GM06990 (cell line): Measurements from ENCODE around the gene C15orf39.
"Not testable (repeated sequence)": the region's sequence is repeated elsewhere in the genome, so short reads cannot be mapped to it uniquely, and the experiment has no call there.

Experiments
- DNase-seq: peaks from one replicate; pipeline ENCODE4 v3.0.0-alpha.2; 2011; ENCODE audit not compliant: insufficient read length; ENCODE audit errors: extremely low read depth
- H3K27me3 ChIP-seq: replicated peaks from 2 replicates; pipeline ENCODE4 v1.6.0; 2011; ENCODE audit warnings: low read length; ENCODE audit not compliant: control insufficient read depth, insufficient read depth
- H3K36me3 ChIP-seq: 2 replicates; pipeline ENCODE4 v1.5.1; 2011; ENCODE audit warnings: low read length; ENCODE audit not compliant: control insufficient read depth, insufficient read depth
- H3K4me3 ChIP-seq: replicated peaks from 2 replicates; pipeline ENCODE4 v1.5.1; 2011; ENCODE audit warnings: low read depth, mild to moderate bottlenecking, control low read depth, low read length
- TF ChIP-seq, protein P1 (sequence below): IDR thresholded peaks from 2 replicates; pipeline ENCODE4 v1.5.1; 2011; ENCODE audit warnings: low read length, control low read depth, mild to moderate bottlenecking, inconsistent platforms; ENCODE audit not compliant: insufficient read depth, poor library complexity, severe bottlenecking

The C15orf39 gene

DNA sequence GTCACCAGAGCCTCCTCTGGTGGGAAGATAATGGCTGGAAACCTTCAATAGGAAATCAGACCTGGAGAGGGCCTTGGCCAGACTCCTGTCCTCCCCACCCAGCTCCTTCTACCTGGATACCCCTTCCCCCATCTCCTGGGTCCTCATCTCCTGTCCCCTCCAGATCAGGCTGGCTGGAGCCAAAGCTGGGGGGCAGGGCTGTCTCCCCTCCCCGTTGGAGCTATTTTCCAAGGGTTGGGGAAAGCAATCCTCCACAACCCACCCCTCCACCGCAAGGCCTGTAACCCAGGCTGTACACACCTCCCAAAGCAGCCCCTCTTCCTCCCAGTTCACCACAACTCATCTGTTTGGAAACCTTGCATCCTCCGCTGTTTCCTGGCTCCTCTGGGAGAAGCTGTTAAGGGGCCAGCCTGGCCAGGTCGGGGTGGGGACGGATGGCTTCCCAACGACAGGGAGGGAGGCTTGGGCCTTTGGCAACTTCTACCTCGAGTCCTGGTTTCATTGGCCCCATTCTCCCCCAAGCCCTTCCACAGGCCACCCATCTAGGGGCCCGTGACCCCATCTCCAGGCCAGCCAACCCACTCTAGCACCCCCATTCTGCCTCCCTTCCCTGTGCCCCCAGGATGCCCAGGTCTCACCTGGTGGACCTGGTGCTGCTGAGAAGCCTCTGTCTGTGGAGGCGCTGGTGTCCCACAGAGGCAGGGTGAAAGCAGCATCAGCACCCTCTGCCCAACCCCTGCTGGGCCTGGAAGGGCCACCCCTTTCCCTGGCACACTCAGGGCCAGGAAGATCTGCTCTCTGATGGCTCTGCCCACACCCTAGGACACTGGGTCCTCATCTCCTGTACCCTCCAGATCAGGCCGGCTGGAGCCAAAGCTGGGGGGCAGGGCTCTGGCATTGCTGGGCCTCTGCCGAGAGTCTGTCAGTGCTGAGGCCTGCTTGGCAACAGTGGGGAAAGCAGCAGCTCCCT lies 34.4 kb downstream of the C15orf39 start:
- no peak for DNase-seq
- H3K27me3 ChIP-seq = no peaks in the 10 kb centered on the region; the same call in 1 of the 2 replicates
- H3K36me3 ChIP-seq = no peaks in the 10 kb centered on the region
- TF ChIP-seq, protein P1, sequence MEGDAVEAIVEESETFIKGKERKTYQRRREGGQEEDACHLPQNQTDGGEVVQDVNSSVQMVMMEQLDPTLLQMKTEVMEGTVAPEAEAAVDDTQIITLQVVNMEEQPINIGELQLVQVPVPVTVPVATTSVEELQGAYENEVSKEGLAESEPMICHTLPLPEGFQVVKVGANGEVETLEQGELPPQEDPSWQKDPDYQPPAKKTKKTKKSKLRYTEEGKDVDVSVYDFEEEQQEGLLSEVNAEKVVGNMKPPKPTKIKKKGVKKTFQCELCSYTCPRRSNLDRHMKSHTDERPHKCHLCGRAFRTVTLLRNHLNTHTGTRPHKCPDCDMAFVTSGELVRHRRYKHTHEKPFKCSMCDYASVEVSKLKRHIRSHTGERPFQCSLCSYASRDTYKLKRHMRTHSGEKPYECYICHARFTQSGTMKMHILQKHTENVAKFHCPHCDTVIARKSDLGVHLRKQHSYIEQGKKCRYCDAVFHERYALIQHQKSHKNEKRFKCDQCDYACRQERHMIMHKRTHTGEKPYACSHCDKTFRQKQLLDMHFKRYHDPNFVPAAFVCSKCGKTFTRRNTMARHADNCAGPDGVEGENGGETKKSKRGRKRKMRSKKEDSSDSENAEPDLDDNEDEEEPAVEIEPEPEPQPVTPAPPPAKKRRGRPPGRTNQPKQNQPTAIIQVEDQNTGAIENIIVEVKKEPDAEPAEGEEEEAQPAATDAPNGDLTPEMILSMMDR = no peak
- no peak overlapping the region for H3K4me3 ChIP-seq

DNA sequence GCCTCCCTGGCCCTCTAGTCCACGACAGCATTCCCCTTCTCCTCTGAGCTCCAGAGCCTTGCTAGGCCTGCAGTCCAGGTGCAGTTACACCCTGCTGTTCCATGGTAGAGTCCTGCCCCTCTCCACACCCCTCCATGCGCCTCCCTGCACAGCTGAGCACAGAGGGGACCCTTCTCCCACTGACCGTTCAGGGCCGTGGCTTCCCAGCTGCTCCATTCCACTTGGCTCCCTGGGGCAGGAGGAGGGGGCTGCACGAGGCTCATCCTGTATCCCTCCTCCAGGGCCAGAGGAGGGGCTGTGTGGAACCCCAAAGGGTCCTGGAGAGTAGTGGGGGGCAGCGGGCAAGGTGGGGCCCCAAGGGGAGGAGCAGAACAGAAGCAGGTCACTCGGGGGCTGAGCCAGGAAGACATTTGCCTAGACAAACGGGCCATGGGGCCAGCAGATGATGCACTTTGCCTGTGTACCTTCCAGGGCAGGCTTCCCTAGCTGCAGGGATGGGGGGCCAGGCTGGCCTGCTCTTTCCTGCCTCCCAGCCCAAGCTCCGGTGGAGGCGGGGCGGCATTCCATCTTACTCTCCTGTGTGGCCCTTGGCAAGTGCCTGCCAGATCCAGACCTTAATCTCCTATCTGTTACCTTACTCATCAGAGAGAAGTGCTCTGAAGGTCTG lies 35.8 kb downstream of the C15orf39 start:
- Histone ChIP-seq H3K4me3 (no peak overlapping the region), H3K36me3 (no peaks in the 10 kb centered on the region), H3K27me3 (no peaks in the 10 kb centered on the region; the same call in 1 of the 2 replicates)
- TF ChIP-seq, protein P1 = no peak
- DNase-seq = no peak

DNA sequence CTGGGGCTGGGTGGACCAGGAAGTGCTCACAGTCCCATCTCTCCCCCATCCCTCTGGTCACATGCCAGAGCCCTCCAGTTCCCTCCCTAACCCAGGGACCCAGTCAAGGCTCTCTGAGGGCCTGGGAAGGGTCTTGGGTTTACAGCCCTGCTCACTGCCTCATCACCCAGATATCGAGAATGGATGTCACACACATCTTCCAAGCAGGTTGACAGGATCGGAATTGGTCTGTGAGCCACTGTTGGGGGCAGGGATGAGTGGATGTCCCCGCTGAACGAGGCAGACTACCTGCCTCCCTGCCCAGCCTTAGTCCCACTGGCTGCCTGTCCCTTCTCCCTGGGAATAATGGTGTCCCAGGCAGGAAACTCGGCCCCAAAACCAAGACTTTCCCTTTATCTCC lies 36.5 kb downstream of the C15orf39 start:
- Histone ChIP-seq H3K36me3 (no peaks in the 10 kb centered on the region), H3K4me3 (no peak overlapping the region), H3K27me3 (no peaks in the 10 kb centered on the region; the same call in 1 of the 2 replicates)
- DNase-seq = no peak
- TF ChIP-seq, protein P1 = no peak

DNA sequence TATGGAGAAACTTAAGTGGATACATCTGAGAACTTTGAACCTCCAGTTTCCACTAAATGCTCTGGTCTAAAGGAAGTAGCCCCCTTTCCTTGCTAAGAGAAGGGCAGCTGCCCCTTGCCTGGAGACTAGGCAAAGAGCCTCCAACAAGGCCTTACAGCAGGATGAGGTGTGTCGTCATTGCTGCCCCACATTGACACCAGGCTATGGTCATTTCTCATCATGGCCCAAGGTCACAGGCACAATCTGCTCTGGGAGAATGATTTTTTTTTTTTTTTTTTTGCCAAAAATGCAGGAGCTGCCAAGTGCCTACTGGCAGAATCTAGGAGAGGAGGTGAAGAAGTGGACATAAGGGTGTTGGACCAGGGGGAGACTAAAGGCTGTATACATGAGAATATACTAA lies 44.1 kb downstream of the C15orf39 start:
- not testable (repeated sequence) for H3K27me3 ChIP-seq, H3K4me3 ChIP-seq, H3K36me3 ChIP-seq, DNase-seq

DNA sequence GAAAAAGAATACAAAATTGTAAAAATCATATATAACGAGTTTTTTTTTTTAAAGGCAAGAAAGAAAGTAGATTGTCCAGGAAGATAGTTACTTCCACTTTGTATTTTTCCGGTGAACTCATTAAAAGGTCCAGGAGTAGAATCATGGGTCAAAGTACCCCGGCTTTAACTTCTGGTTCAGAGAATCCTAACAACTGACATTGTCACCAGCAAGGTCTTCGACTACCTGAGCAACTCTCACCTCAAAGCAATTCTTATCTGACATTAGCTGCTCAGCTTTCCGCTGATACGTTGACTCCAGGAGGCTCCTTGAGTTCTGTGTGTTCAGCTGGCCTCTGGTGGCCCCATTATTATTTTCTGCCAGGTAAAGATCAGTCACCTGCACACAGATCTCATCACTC lies 47.3 kb downstream of the C15orf39 start:
- not testable (repeated sequence) for H3K4me3 ChIP-seq, H3K27me3 ChIP-seq, H3K36me3 ChIP-seq, DNase-seq

DNA sequence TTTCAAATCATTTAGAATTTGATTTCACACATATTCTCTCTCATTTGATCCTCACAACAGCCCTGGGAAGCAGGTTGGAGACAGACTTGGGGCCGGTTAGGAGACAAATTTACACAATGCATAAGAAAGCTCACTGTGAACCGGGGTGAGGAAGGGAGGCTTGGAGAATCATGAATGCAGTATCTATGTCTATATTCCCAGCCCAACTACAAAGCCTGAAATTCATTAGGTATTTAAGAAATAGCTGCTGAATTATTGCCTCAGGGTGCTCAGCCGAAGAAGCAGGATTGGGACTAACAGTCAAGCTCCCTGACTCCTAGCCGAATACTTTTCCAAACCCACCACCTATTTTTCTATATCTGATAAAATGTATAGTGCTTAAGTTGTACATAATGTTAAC lies 48.0 kb downstream of the C15orf39 start:
- TF ChIP-seq, protein P1 = no peak
- Histone ChIP-seq H3K36me3 (no peaks in the 10 kb centered on the region), H3K4me3 (no peak overlapping the region), H3K27me3 (peaks cover 2% of the 10 kb centered on the region)
- DNase-seq = no peak

DNA sequence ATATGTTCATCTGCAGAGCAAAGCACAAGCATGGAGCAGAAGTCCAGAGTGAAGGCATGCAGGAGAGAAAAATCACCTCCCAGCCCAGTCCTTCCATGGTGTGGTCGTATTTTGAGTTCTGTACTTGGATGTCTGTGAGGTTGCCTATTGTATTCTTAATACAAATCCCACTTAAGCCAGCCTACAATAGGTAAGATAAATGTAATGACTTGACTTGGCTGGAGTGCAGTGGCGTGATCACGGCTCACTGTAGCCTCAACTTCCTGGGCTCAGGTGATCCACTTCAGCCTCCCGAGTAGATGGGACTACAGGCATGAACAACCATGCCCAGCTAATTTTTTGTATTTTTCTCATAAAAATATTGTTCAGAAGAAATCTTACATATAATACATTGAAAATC lies 49.7 kb downstream of the C15orf39 start:
- not testable (repeated sequence) for H3K27me3 ChIP-seq, H3K4me3 ChIP-seq, DNase-seq, H3K36me3 ChIP-seq

DNA sequence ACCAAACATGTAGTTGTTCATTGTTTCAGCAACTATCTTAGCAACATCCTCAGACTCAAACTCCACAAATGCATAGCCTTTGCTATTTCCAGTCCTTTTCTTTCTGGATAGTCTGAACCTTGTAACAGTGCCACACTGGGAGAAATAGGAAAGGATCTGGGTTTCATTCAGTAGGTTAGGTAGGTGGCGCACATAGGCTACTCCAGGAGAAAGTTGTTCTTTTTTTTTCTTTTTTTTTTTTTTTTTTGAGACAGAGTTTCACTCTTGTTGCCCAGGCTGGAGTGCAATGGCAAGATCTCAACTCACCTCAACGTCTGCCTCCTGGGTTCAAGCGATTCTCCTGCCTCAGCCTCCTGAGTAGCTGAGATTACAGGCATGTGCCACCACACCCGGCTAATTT lies 50.6 kb downstream of the C15orf39 start:
- H3K36me3 ChIP-seq, DNase-seq, H3K27me3 ChIP-seq, H3K4me3 ChIP-seq: not testable (repeated sequence)

DNA sequence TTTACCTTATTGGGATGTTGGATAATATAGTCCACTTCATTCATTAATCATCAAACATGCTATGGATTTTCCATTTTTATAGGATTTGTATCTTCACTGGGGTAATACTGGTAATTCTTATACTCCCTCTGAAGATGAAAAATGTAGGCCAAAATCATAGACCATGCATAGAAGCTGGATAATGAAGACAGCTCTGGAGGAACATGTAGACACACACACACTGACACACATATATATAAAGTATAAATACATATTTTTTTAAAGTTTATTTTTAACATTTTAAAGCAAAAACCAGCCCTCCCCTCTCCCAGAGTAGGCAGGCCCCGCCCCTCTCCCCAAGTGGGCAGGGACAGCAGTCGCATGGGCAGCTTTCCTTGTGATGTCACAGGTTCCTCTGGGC lies 56.4 kb downstream of the C15orf39 start, which contains the start of gene GOLGA6C:
Gene GOLGA6C (plus strand): TSS at position 301 of the 400 bp plus-strand sequence. CDS start 265 bp downstream, outside the sequence.
- not testable (repeated sequence) for H3K27me3 ChIP-seq, H3K36me3 ChIP-seq, DNase-seq, H3K4me3 ChIP-seq
